GM23338 (cell line): ENCODE data around the gene PPFIBP1. TPM values are rescaled to one million over a fixed set of nuclear protein-coding genes. Genes with fewer than 3 reads are reported as not detected.

Source experiments
- ATAC-seq: fragments of 200-7000 bp; cut with Tn5 transposase; 3 replicates; pipeline ENCODE4 v1.9.1; 2020
- DNase-seq: peaks from one replicate; pipeline ENCODE4 v3.0.0-alpha.2; 2015; ENCODE audit warnings: low spot score
- H2AFZ ChIP-seq: fragments of 200-600 bp; sonication (generic); 2 replicates; pipeline ENCODE4 v1.8.0; 2016; ENCODE audit warnings: antibody characterized with exemption, mild to moderate bottlenecking, moderate library complexity
- H3F3A ChIP-seq: fragments of 200-600 bp; sonication (generic); replicated peaks from 2 replicates; pipeline ENCODE4 v1.8.0; 2017; ENCODE audit warnings: antibody characterized with exemption, mixed run types, low read depth
- H3K27ac ChIP-seq: fragments of 200-600 bp; sonication (generic); 2 replicates; pipeline ENCODE4 v1.6.1; 2016; ENCODE audit warnings: low read depth
- H3K27me3 ChIP-seq: fragments of 200-600 bp; sonication (generic); 2 replicates; pipeline ENCODE4 v1.8.0; 2016; ENCODE audit warnings: mild to moderate bottlenecking, mixed run types, moderate library complexity; ENCODE audit not compliant: insufficient read depth
- H3K36me3 ChIP-seq: fragments of 200-600 bp; sonication (generic); 2 replicates; pipeline ENCODE4 v1.8.0; 2016; ENCODE audit warnings: mild to moderate bottlenecking; ENCODE audit not compliant: insufficient read depth
- H3K4me1 ChIP-seq: fragments of 200-600 bp; sonication (generic); 2 replicates; pipeline ENCODE4 v1.8.0; 2016; ENCODE audit warnings: mild to moderate bottlenecking, moderate library complexity; ENCODE audit not compliant: insufficient read depth
- H3K4me2 ChIP-seq: fragments of 200-600 bp; sonication (generic); 2 replicates; pipeline ENCODE4 v1.7.1; 2017; ENCODE audit warnings: mixed run types
- H3K4me3 ChIP-seq: fragments of 200-600 bp; sonication (generic); 2 replicates; pipeline ENCODE4 v1.6.1; 2016; ENCODE audit warnings: mixed run types
- H3K79me2 ChIP-seq: fragments of 200-600 bp; sonication (generic); replicated peaks from 2 replicates; pipeline ENCODE4 v1.8.0; 2017; ENCODE audit warnings: mild to moderate bottlenecking; ENCODE audit not compliant: insufficient read depth
- H3K9me2 ChIP-seq: fragments of 200-600 bp; sonication (generic); 2 replicates; pipeline ENCODE4 v1.8.0; 2017; ENCODE audit not compliant: insufficient read depth
- H4K20me1 ChIP-seq: fragments of 200-600 bp; sonication (generic); replicated peaks from 2 replicates; pipeline ENCODE4 v1.8.0; 2017; ENCODE audit warnings: mild to moderate bottlenecking; ENCODE audit not compliant: insufficient read depth
- H3K27ac Mint-ChIP-seq: 2 replicates; pipeline ENCODE4 v1.8.0; 2020; ENCODE audit warnings: inconsistent platforms, mild to moderate bottlenecking, moderate library complexity, mixed read lengths
- H3K27me3 Mint-ChIP-seq: 3 replicates; pipeline ENCODE4 v1.8.0; 2022; ENCODE audit warnings: low read depth, mild to moderate bottlenecking, moderate library complexity, mixed read lengths, inconsistent platforms; ENCODE audit not compliant: insufficient read depth, poor library complexity
- H3K36me3 Mint-ChIP-seq: 3 replicates; pipeline ENCODE4 v1.8.0; 2021; ENCODE audit warnings: low read depth, mild to moderate bottlenecking, inconsistent platforms, moderate library complexity, mixed read lengths
- H3K4me1 Mint-ChIP-seq: 3 replicates; pipeline ENCODE4 v1.8.0; 2020; ENCODE audit warnings: mild to moderate bottlenecking, inconsistent platforms, mixed read lengths
- H3K4me3 Mint-ChIP-seq: 3 replicates; pipeline ENCODE4 v1.8.0; 2021; ENCODE audit warnings: moderate library complexity, mild to moderate bottlenecking, inconsistent platforms, mixed read lengths
- H3K9me3 Mint-ChIP-seq: 3 replicates; pipeline ENCODE4 v1.8.0; 2020; ENCODE audit warnings: moderate library complexity, mild to moderate bottlenecking, inconsistent platforms, mixed read lengths
- CREB1 ChIP-seq: fragments of 250-450 bp; sonication (Bioruptor Pico); IDR thresholded peaks from 2 replicates; pipeline ENCODE4 v1.5.0; 2020; ENCODE audit warnings: low read depth, mild to moderate bottlenecking, moderate library complexity
- CTCF ChIP-seq, 2 experiments: fragments of 200-600 bp in 1 of 2; sonication (generic) in 1 of 2; conservative IDR thresholded peaks; 2 replicates each; pipeline versions ENCODE4 v1.5.1 to v1.6.1; 2016 to 2017; ENCODE audit warnings: antibody characterized with exemption in 2 of 2, low read depth in 2 of 2, mild to moderate bottlenecking in 2 of 2, moderate library complexity in 1 of 2
- JUNB ChIP-seq: IDR thresholded peaks from one replicate; pipeline ENCODE4 v1.6.1; 2016; ENCODE audit warnings: antibody characterized with exemption; ENCODE audit not compliant: unreplicated experiment
- NANOG ChIP-seq: IDR thresholded peaks from 2 replicates; pipeline ENCODE4 v1.6.1; 2016; ENCODE audit warnings: antibody characterized with exemption, borderline replicate concordance
- POLR2AphosphoS5 ChIP-seq: IDR thresholded peaks from 2 replicates; pipeline ENCODE4 v1.6.1; 2016; ENCODE audit warnings: antibody characterized with exemption, low read depth
- STAT1 ChIP-seq: IDR thresholded peaks from one replicate; pipeline ENCODE4 v1.6.1; 2016; ENCODE audit warnings: antibody characterized with exemption; ENCODE audit not compliant: unreplicated experiment
- ZNF114 ChIP-seq: fragments of 250-450 bp; sonication (Bioruptor Pico); IDR thresholded peaks from 2 replicates; pipeline ENCODE4 v1.5.0; 2020; ENCODE audit warnings: mild to moderate bottlenecking, moderate library complexity
- polyA plus RNA-seq: library from polyadenylated mRNA; unstranded; fragments of >200 nt; fragmentation: Nextera tagmentation; extraction: Ambion mirVana; gene quantifications from 2 replicates; pipeline ENCODE4 v1.2.1, GENCODE V29; 2016
- total RNA-seq: library from RNA; depleted of rRNA; stranded (reverse); fragments of >200 nt; shearing (Covaris generic); gene quantifications from 2 replicates; pipeline ENCODE4 v1.2.3, GENCODE V29; 2014
- TF ChIP-seq, protein P1 (sequence below): IDR thresholded peaks from one replicate; pipeline ENCODE4 v1.6.1; 2018; ENCODE audit warnings: antibody characterized with exemption; ENCODE audit not compliant: unreplicated experiment
- TF ChIP-seq, protein P2 (sequence below): IDR thresholded peaks from 2 replicates; pipeline ENCODE4 v1.6.1; 2016; ENCODE audit warnings: antibody characterized with exemption

The PPFIBP1 gene
- total and polyA plus RNA-seq, 2 experiments from 2014 or later: 33.2 to 41.9 TPM

GRCh38 chr12:27583057-27583797 lies 59.2 kb downstream of the PPFIBP1 start:
- Mint-ChIP-seq H3K9me3 (no peaks in the 10 kb centered on the region), H3K27me3 (peaks cover 2% of the 10 kb centered on the region), H3K4me1 (no peaks in the 10 kb centered on the region; the same call in 2 of the 3 replicates), H3K27ac (no peak overlapping the region), H3K36me3 (no peaks in the 10 kb centered on the region), H3K4me3 (no peak overlapping the region)
- Histone ChIP-seq H3K36me3 (no peaks in the 10 kb centered on the region), H3K79me2 (no peaks in the 10 kb centered on the region; the same call in 1 of the 2 replicates), H3K4me2 (no peak overlapping the region), H4K20me1 (no peaks in the 10 kb centered on the region; the same call in 1 of the 2 replicates), H3K27ac (no peak overlapping the region), H3K9me2 (no peaks in the 10 kb centered on the region), H3K27me3 (no peaks in the 10 kb centered on the region), H2AFZ (no peak overlapping the region), H3F3A (no peaks in the 10 kb centered on the region), H3K4me3 (no peak overlapping the region), H3K4me1 (no peaks in the 10 kb centered on the region)
- ATAC-seq (no peak), DNase-seq (no peak)
- TF ChIP-seq CTCF (conservative IDR thresholded peaks at IDR 0.05; ENCODE audit: low read depth in 2 of 2): no peak
- TF ChIP-seq, protein P1, sequence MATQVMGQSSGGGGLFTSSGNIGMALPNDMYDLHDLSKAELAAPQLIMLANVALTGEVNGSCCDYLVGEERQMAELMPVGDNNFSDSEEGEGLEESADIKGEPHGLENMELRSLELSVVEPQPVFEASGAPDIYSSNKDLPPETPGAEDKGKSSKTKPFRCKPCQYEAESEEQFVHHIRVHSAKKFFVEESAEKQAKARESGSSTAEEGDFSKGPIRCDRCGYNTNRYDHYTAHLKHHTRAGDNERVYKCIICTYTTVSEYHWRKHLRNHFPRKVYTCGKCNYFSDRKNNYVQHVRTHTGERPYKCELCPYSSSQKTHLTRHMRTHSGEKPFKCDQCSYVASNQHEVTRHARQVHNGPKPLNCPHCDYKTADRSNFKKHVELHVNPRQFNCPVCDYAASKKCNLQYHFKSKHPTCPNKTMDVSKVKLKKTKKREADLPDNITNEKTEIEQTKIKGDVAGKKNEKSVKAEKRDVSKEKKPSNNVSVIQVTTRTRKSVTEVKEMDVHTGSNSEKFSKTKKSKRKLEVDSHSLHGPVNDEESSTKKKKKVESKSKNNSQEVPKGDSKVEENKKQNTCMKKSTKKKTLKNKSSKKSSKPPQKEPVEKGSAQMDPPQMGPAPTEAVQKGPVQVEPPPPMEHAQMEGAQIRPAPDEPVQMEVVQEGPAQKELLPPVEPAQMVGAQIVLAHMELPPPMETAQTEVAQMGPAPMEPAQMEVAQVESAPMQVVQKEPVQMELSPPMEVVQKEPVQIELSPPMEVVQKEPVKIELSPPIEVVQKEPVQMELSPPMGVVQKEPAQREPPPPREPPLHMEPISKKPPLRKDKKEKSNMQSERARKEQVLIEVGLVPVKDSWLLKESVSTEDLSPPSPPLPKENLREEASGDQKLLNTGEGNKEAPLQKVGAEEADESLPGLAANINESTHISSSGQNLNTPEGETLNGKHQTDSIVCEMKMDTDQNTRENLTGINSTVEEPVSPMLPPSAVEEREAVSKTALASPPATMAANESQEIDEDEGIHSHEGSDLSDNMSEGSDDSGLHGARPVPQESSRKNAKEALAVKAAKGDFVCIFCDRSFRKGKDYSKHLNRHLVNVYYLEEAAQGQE: no peak
- no peak for TF ChIP-seq NANOG
- TF ChIP-seq POLR2AphosphoS5: no peak
- no peak for TF ChIP-seq STAT1
- TF ChIP-seq ZNF114 (CRISPR knock-in tag): no peak

DNA sequence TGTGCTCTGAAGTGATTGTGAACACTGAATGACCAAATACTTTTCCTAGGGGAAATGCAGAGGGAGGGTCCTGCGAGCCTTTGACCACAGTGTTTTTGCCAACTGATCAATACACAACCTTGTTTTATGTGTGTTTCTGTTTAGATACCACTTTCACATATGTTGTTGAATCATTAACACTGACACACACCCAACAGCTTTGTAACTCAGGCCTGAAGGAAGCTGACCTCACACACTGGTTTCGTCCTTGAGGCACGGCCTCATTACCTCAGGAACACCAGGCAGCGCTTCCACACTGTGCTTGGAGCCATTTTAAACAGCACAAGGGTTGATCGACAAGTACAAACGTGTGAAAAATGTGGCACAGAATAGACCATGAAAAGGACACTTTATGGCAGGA lies 60.0 kb downstream of the PPFIBP1 start:
- Histone ChIP-seq H3K4me2 (no peak overlapping the region), H3K36me3 (no peaks in the 10 kb centered on the region), H3K79me2 (no peaks in the 10 kb centered on the region; the same call in 1 of the 2 replicates), H3K27me3 (no peaks in the 10 kb centered on the region), H3K9me2 (no peaks in the 10 kb centered on the region), H3K4me3 (no peak overlapping the region), H3K4me1 (no peaks in the 10 kb centered on the region), H3K27ac (no peak overlapping the region), H3F3A (no peaks in the 10 kb centered on the region), H4K20me1 (no peaks in the 10 kb centered on the region; the same call in 1 of the 2 replicates), H2AFZ (no peak overlapping the region)
- Mint-ChIP-seq H3K27ac (0 out of 2 replicates have a peak overlapping the region, but pooled peaks have one; percentile 32), H3K4me1 (no peaks in the 10 kb centered on the region; the same call in 2 of the 3 replicates), H3K9me3 (no peaks in the 10 kb centered on the region), H3K36me3 (no peaks in the 10 kb centered on the region), H3K4me3 (no peak overlapping the region), H3K27me3 (peaks cover 2% of the 10 kb centered on the region)
- ATAC-seq (no peak), DNase-seq (no peak)
- TF ChIP-seq CTCF (conservative IDR thresholded peaks at IDR 0.05; ENCODE audit: low read depth in 2 of 2) (no peak), CREB1 (no peak), POLR2AphosphoS5 (no peak), JUNB (no peak)
- TF ChIP-seq, protein P2, sequence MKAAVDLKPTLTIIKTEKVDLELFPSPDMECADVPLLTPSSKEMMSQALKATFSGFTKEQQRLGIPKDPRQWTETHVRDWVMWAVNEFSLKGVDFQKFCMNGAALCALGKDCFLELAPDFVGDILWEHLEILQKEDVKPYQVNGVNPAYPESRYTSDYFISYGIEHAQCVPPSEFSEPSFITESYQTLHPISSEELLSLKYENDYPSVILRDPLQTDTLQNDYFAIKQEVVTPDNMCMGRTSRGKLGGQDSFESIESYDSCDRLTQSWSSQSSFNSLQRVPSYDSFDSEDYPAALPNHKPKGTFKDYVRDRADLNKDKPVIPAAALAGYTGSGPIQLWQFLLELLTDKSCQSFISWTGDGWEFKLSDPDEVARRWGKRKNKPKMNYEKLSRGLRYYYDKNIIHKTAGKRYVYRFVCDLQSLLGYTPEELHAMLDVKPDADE: no peak
- TF ChIP-seq, protein P1: no peak
